ENCODE measurements around the gene FBXO24.
"Not testable (repeated sequence)": the region's sequence is repeated elsewhere in the genome, so short reads cannot be mapped to it uniquely, and the experiment has no call there.

FBXO24 gene

GRCh38 chr7:100586266-100587025, at the start of gene FBXO24:
Gene FBXO24 (plus strand): TSS chr7:100586328. CDS start chr7:100586626, 298 bp downstream.
- FAIRE-seq, result peak; percentile 90

- FAIRE-seq, result not testable (repeated sequence)
Measured at GRCh38 chr7:100536695-100537094, 49.4 kb upstream of the FBXO24 start.

GRCh38 chr7:100538348-100538653, 47.8 kb upstream of the FBXO24 start:
- FAIRE-seq, result no peak

GRCh38 chr7:100538654-100539435, 47.3 kb upstream of the FBXO24 start, which contains the start of gene AGFG2:
Gene AGFG2 (plus strand): TSS chr7:100539203. CDS start chr7:100539347, 144 bp downstream.
- FAIRE-seq, result peak; percentile 87

GRCh38 chr7:100539436-100540006, 46.6 kb upstream of the FBXO24 start:
- no peak for FAIRE-seq

- FAIRE-seq, result no peak
Measured at GRCh38 chr7:100540073-100540723, 45.9 kb upstream of the FBXO24 start.

GRCh38 chr7:100541309-100541708, 44.8 kb upstream of the FBXO24 start:
- FAIRE-seq, result not testable (repeated sequence)

GRCh38 chr7:100543586-100543985, 42.5 kb upstream of the FBXO24 start:
- FAIRE-seq, result no peak

- no peak for FAIRE-seq
Measured at GRCh38 chr7:100544386-100544785, 41.7 kb upstream of the FBXO24 start.

- no peak for FAIRE-seq
Measured at GRCh38 chr7:100544967-100545359, 41.2 kb upstream of the FBXO24 start.

GRCh38 chr7:100545360-100546128, 40.6 kb upstream of the FBXO24 start:
- FAIRE-seq, result no peak

GRCh38 chr7:100546129-100546925, 39.8 kb upstream of the FBXO24 start:
- peak; percentile 27 for FAIRE-seq

- FAIRE-seq, result no peak
Measured at GRCh38 chr7:100546926-100547800, 39.0 kb upstream of the FBXO24 start.

GRCh38 chr7:100547872-100548271, 38.3 kb upstream of the FBXO24 start:
- no peak for FAIRE-seq

GRCh38 chr7:100548446-100548845, 37.7 kb upstream of the FBXO24 start:
- FAIRE-seq, result not testable (repeated sequence)

- no peak for FAIRE-seq
Measured at GRCh38 chr7:100552532-100552931, 33.6 kb upstream of the FBXO24 start.

- FAIRE-seq, result no peak
Measured at GRCh38 chr7:100553032-100553431, 33.1 kb upstream of the FBXO24 start.

- no peak for FAIRE-seq
Measured at GRCh38 chr7:100555701-100556100, 30.4 kb upstream of the FBXO24 start.

- FAIRE-seq, result no peak
Measured at GRCh38 chr7:100556541-100556940, 29.6 kb upstream of the FBXO24 start.

GRCh38 chr7:100559127-100559526, 27.0 kb upstream of the FBXO24 start:
- no peak for FAIRE-seq

Data from islet of Langerhans (tissue), 1 donor.